ENCODE results near the gene RNF224. TPM values are rescaled to one million over a fixed set of nuclear protein-coding genes. Genes with fewer than 3 reads are reported as not detected.

The RNF224 gene
- total RNA-seq (not detected), polyA plus RNA-seq (ENCODE audit: insufficient read depth in 1 of 8, insufficient read length in 8 of 8, low replicate concordance in 1 of 8) (1 to 10 TPM in 7 of 8 donors, under 1 TPM in 1; 0.68 to 7.4 (median 2.6) TPM)
- long read RNA-seq, donor 1: 0 reads
- long read RNA-seq, donor 2: 0 reads
- long read RNA-seq, donor 3: 0 reads
- long read RNA-seq, donor 4: 0 reads
- long read RNA-seq, donor 5: 0 reads
- long read RNA-seq, donor 6: 0 reads
- long read RNA-seq, donor 7: 0 reads
- long read RNA-seq, donor 8: 0 reads
- long read RNA-seq, donor 9: 0 reads
- long read RNA-seq, donor 10: 0 reads
- long read RNA-seq, donor 11: 0 reads

DNA sequence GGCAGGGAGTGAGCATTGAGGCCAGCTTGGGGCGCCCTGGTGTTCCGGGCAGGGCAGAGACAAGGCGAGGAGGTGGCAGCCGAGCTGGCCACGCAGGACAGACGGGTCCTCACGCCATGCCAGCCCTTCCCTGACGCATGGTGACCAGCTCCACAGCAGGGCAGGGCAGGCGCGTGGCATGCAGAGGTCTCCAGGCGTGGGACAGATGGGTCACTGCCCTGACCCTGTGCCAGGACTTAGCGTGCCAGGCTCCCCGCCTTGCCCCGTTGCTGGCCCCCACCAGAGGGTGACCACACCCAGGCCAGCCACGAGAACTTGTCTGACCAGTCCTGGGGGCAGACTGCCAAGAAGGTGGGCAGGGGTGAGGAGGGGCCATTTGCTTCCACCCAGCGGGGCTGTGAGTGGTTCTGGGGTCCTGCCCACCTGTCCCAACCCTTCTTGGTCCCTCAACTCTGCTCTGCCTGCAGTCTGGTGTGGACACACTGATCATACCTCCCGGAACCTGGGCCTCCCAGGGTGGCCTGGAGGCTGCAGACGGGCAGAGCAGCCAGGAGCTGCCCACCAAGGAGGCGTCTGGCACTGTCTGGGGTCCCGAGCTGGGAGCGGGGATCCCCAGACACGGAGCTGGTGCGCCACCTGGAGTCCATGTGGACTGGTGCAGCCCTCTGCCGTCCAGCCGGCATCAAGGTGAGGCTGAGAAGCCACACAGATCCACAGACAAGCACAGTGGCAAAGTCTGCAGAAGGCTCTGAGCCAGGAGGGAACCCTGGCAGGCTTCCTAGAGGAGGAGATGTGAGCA lies at the start of gene RNF224:
RNF224 (plus strand) TSS at position 449 of the 799 bp plus-strand sequence. CDS start 834 bp downstream, outside the sequence.
- H3K36me3 ChIP-seq (ENCODE audit: control insufficient read depth, insufficient read depth, low read length): no peaks in the 10 kb centered on the region
- H3K9me3 ChIP-seq (replicated peaks; ENCODE audit: control insufficient read depth, low read depth, low read length): no peaks in the 10 kb centered on the region
- H3K27ac ChIP-seq (ENCODE audit: low read length): no peak within 1 kb of the TSS
- DNase-seq: peak; percentile 68
- WGBS (ENCODE audit: insufficient coverage): 38% methylated on average over 25 of the region's 25 CpGs
- H3K4me3 ChIP-seq (ENCODE audit: low read length): no peak within 1 kb of the TSS
- H3K4me1 ChIP-seq (ENCODE audit: control insufficient read depth, insufficient read depth, low read length): peaks cover 35% of the 10 kb centered on the region
- H3K27me3 ChIP-seq (ENCODE audit: control insufficient read depth, insufficient read depth, low read length): peaks cover 18% of the 10 kb centered on the region

DNA sequence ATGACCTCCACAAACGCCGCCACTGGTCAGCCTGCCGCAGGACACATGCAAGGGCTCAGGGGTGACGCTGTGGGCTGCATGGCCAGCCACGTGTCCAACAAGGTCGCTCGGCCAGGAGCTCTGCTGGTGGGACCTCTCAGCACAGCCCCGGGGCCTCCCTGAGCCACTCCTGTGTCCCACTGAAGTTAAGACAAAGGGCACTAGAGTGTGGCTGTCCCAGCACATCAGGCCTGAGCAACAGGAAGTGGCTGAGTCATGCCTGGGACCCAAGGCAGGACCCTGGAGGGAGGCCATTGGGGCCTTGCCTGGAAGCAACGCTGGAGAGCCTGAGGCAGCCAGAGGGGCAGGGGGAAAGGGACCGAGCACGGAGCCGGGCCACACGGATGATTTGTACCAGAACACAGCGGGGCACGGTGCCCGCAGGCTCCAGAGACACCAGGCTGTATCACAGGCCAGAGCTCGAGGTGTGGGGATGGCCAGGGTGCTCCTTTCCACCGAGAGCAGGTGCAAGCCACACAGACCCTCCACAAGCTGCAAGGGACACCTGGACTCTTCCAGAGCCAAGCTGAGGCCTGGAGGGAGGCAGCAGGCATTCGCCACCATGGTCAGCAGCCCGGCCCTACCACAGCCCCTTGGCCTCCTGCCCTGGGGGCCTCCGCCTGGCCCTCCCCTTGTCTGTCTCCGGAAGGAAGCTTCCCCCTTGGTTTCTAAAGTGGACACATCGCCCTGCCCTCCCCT lies 48.9 kb upstream of the RNF224 start:
- Histone ChIP-seq H3K4me3 (ENCODE audit: low read length) (no peak overlapping the region), H3K27me3 (ENCODE audit: control insufficient read depth, insufficient read depth, low read length) (peaks cover 17% of the 10 kb centered on the region), H3K27ac (ENCODE audit: low read length) (no peak overlapping the region), H3K4me1 (ENCODE audit: control insufficient read depth, insufficient read depth, low read length) (no peaks in the 10 kb centered on the region), H3K9me3 (replicated peaks; ENCODE audit: control insufficient read depth, low read depth, low read length) (no peaks in the 10 kb centered on the region), H3K36me3 (ENCODE audit: control insufficient read depth, insufficient read depth, low read length) (peaks cover 60% of the 10 kb centered on the region)
- DNase-seq: no peak
- 87% methylated on average over 22 of the region's 23 CpGs for WGBS (ENCODE audit: insufficient coverage)

DNA sequence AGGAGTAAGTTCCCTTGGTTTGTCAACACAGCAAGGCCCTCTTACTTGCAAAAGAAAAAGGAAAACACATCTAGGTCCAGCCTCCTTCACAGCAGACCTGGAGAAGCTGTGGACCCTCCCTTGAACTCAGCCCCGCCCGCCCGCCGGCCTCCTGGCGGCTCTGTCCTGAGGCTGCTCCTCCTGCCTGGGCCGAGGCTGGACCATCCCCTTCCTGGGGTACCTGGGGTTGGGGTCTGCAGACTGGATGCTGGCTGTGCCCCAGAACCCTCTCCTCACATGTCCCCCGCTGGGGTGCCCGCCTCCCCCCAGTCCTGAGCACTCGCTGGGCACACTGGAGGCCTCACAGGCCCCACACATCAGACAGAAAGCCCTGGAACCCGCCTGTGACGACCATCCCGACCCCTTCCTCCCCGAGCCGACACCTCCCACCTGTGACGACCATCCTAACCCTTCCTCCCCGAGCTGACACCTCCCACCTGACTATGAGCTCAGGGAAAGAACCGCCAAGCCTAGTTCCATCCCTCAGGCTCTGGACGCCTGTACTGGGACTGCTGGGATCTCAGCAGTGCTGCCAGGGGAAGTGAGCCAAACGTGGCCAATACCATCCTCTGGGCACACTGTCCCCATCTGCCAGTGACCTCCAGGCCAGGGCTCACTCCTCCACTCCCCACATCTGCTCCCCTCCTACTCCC lies 48.2 kb upstream of the RNF224 start:
- DNase-seq: no peak

DNA sequence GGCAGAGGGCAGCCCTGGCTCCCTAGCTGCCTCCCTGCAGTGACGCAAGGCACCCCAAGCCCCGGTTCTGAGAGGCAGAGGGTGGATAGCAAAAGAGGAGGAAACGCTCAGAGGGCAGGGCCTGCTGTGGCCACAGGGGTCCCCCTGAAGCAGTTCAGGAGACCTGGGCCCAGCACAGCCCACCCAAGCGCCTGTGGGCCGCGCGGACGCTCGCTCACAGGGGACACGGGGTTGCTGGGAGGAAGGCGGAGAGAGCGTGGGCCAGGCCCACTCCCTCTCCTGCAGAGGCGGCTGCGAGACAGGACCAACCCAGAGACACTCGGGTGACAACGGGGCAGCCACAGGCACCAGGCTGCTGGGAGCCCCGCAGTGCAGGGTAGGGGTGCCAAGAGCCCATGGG lies 47.5 kb upstream of the RNF224 start:
- H3K27ac ChIP-seq (ENCODE audit: low read length): no peak overlapping the region
- no peak for DNase-seq
- H3K4me3 ChIP-seq (ENCODE audit: low read length): no peak overlapping the region
- peaks cover 5% of the 10 kb centered on the region for H3K27me3 ChIP-seq (ENCODE audit: control insufficient read depth, insufficient read depth, low read length)
- H3K36me3 ChIP-seq (ENCODE audit: control insufficient read depth, insufficient read depth, low read length): peaks cover 74% of the 10 kb centered on the region
- no peaks in the 10 kb centered on the region for H3K4me1 ChIP-seq (ENCODE audit: control insufficient read depth, insufficient read depth, low read length)
- WGBS (ENCODE audit: insufficient coverage): 94% methylated on average over 15 of the region's 17 CpGs
- no peaks in the 10 kb centered on the region for H3K9me3 ChIP-seq (replicated peaks; ENCODE audit: control insufficient read depth, low read depth, low read length)

More for the DNA sequence above, 48.2 kb upstream of the RNF224 start:
- Histone ChIP-seq H3K36me3 (ENCODE audit: control insufficient read depth, insufficient read depth, low read length) (peaks cover 67% of the 10 kb centered on the region), H3K9me3 (replicated peaks; ENCODE audit: control insufficient read depth, low read depth, low read length) (no peaks in the 10 kb centered on the region), H3K27me3 (ENCODE audit: control insufficient read depth, insufficient read depth, low read length) (peaks cover 10% of the 10 kb centered on the region), H3K4me1 (ENCODE audit: control insufficient read depth, insufficient read depth, low read length) (no peaks in the 10 kb centered on the region), H3K4me3 (ENCODE audit: low read length) (no peak overlapping the region), H3K27ac (ENCODE audit: low read length) (no peak overlapping the region)
- WGBS (ENCODE audit: insufficient coverage): 85% methylated on average over 13 of the region's 19 CpGs

DNA sequence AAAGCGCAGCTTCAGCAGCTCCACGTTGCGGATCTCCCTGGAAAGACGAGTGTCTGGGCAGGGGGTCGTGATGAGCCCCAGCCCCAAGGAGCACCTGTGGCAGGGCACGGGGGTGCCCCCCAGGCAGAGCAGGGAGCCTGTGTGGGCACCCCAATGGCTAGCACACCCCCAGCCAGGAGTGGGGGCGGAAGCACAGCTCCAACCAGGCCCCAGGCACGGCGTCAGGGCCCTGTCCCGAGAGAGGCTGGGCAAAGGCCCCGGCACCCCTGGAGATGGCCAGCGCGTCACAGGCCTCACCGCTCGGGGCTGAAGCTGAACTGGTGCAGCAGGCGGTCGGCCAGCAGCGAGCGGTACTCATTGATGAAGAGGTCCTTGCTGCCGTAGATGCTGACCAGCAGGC lies 46.8 kb upstream of the RNF224 start:
- H3K4me1 ChIP-seq (ENCODE audit: control insufficient read depth, insufficient read depth, low read length): no peaks in the 10 kb centered on the region
- H3K4me3 ChIP-seq (ENCODE audit: low read length): no peak overlapping the region
- H3K36me3 ChIP-seq (ENCODE audit: control insufficient read depth, insufficient read depth, low read length): peaks cover 81% of the 10 kb centered on the region
- 91% methylated on average over 20 of the region's 20 CpGs for WGBS (ENCODE audit: insufficient coverage)
- H3K27ac ChIP-seq (ENCODE audit: low read length): no peak overlapping the region
- H3K9me3 ChIP-seq (replicated peaks; ENCODE audit: control insufficient read depth, low read depth, low read length): no peaks in the 10 kb centered on the region
- no peak for DNase-seq
- no peaks in the 10 kb centered on the region for H3K27me3 ChIP-seq (ENCODE audit: control insufficient read depth, insufficient read depth, low read length)

DNA sequence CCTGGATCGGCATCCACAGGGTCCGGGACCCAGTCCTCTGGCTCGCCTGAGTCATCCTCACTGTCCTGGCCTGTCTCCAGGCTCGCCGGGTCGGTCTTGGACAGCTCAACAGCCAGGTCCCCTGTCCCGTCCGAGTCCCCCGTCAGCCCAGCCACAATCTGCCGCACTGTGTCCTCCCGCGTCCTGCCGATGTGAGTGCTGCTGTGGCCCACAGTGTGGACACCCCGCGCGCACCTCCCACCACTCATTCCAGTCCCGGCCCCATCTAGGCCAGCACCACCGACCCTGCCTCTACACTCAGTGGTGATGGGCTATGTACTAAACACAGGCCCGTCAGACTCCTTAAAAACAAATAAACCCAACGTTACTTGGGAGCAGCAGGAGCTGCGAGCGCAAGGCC lies 45.6 kb upstream of the RNF224 start:
- Histone ChIP-seq H3K27me3 (ENCODE audit: control insufficient read depth, insufficient read depth, low read length) (no peaks in the 10 kb centered on the region), H3K36me3 (ENCODE audit: control insufficient read depth, insufficient read depth, low read length) (peaks cover 93% of the 10 kb centered on the region), H3K4me1 (ENCODE audit: control insufficient read depth, insufficient read depth, low read length) (peaks cover 7% of the 10 kb centered on the region), H3K27ac (ENCODE audit: low read length) (no peak overlapping the region), H3K9me3 (replicated peaks; ENCODE audit: control insufficient read depth, low read depth, low read length) (no peaks in the 10 kb centered on the region), H3K4me3 (ENCODE audit: low read length) (no peak overlapping the region)
- WGBS (ENCODE audit: insufficient coverage): 94% methylated on average over 21 of the region's 22 CpGs
- DNase-seq: no peak

DNA sequence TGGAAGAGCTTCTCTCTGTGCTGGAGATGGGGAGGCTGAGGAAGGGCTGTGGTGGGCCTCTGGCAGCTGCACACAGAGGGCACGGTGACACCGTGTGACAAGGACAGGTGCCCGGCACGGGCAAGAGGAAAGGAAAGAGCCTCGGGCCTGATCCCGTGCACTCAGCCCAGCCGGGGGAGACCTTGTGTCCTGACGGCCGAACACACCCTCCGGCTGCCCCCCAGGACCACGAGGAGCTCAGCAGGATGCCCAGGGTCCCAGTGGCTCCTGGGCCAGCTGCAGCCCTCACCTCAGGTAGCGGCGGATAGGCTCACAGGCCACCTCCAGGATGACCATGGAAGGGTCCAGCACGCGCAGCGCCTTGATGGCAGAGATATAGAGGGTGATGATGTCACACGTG lies 44.5 kb upstream of the RNF224 start:
- H3K27ac ChIP-seq (ENCODE audit: low read length): no peak overlapping the region
- 95% methylated on average over 17 of the region's 17 CpGs for WGBS (ENCODE audit: insufficient coverage)
- peaks cover 90% of the 10 kb centered on the region for H3K36me3 ChIP-seq (ENCODE audit: control insufficient read depth, insufficient read depth, low read length)
- peaks cover 18% of the 10 kb centered on the region for H3K4me1 ChIP-seq (ENCODE audit: control insufficient read depth, insufficient read depth, low read length)
- no peaks in the 10 kb centered on the region for H3K27me3 ChIP-seq (ENCODE audit: control insufficient read depth, insufficient read depth, low read length)
- DNase-seq: no peak
- no peaks in the 10 kb centered on the region for H3K9me3 ChIP-seq (replicated peaks; ENCODE audit: control insufficient read depth, low read depth, low read length)
- no peak overlapping the region for H3K4me3 ChIP-seq (ENCODE audit: low read length)

DNA sequence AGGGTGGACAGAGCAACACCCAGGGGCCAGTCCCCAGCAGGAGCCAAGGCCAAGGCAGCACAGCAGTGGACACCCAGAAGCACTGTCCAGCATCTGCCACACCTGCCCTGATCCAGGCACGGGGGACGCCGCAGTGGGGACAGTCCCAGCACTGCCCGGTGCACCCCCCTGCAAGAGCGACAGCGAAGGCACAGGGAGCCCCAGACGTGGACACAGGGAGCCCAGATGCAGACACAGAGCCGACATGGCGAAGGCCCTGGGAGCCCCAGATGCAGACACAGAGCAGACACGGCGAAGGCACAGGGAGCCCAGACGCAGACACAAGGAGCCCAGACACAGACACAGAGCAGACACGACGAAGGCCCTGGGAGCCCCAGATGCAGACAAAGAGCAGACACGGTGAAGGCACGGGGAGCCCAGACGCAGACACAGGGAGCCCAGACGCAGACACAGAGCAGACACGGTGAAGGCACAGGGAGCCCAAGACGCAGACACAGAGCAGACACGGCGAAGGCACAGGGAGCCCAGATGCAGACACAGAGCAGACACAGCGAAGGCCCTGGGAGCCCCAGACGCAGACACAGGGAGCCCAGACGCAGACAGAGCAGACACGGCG lies 43.2 kb upstream of the RNF224 start:
- H3K27ac ChIP-seq (ENCODE audit: low read length): no peak overlapping the region
- H3K27me3 ChIP-seq (ENCODE audit: control insufficient read depth, insufficient read depth, low read length): no peaks in the 10 kb centered on the region
- no peaks in the 10 kb centered on the region for H3K9me3 ChIP-seq (replicated peaks; ENCODE audit: control insufficient read depth, low read depth, low read length)
- DNase-seq: no peak
- 92% methylated on average over 27 of the region's 27 CpGs for WGBS (ENCODE audit: insufficient coverage)
- peaks cover 23% of the 10 kb centered on the region for H3K4me1 ChIP-seq (ENCODE audit: control insufficient read depth, insufficient read depth, low read length)
- H3K36me3 ChIP-seq (ENCODE audit: control insufficient read depth, insufficient read depth, low read length): peaks cover 78% of the 10 kb centered on the region
- no peak overlapping the region for H3K4me3 ChIP-seq (ENCODE audit: low read length)

DNA sequence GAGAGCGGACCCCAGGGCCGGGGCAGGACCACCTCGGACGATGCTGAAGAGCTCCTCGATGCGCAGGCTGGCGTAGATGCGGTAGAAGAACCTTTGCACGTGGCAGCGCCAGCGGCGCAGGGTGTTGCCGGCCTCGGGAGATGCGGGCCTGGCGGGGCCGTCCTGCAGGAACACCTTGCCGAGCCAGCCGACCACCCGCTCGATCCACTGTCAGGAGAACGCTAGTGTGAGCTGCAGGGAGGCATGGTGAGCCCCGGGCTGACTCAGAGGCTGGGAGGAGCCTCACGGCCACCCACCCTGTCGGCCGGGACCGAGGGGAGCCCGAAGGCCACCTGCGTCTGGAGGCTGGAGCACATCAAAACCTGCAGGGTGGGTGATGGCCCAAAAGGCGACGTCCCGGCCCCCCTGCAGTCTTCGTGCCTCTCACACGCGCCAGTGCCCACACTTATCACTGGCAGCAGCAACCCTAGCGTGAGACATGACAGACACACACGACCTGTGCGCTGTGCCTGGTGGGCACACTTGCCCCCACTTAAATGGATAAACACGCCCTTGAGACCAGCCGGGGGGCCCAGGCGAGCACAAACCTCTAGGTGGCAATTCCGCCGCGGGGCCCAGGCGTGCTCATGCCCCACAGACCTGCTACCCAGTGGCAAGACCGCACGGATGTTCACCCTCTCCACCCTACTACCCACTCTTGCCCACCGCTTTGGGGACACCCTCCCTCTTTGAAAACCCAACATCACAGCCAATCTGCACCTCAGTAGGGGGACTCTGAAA lies 42.2 kb upstream of the RNF224 start:
- H3K36me3 ChIP-seq (ENCODE audit: control insufficient read depth, insufficient read depth, low read length): peaks cover 74% of the 10 kb centered on the region
- H3K9me3 ChIP-seq (replicated peaks; ENCODE audit: control insufficient read depth, low read depth, low read length): no peaks in the 10 kb centered on the region
- DNase-seq: no peak
- no peak overlapping the region for H3K27ac ChIP-seq (ENCODE audit: low read length)
- H3K4me1 ChIP-seq (ENCODE audit: control insufficient read depth, insufficient read depth, low read length): peaks cover 32% of the 10 kb centered on the region
- WGBS (ENCODE audit: insufficient coverage): 90% methylated on average over 47 of the region's 48 CpGs
- no peaks in the 10 kb centered on the region for H3K27me3 ChIP-seq (ENCODE audit: control insufficient read depth, insufficient read depth, low read length)
- H3K4me3 ChIP-seq (ENCODE audit: low read length): no peak overlapping the region
